ENCODE measurements around the gene HS3ST4. TPM values are rescaled to one million over a fixed set of nuclear protein-coding genes. Genes with fewer than 3 reads are reported as not detected.

The HS3ST4 gene
- total and polyA plus RNA-seq, 8 donors: 0.09 to 0.11 (median 0.11) TPM; not detected in 4

DNA sequence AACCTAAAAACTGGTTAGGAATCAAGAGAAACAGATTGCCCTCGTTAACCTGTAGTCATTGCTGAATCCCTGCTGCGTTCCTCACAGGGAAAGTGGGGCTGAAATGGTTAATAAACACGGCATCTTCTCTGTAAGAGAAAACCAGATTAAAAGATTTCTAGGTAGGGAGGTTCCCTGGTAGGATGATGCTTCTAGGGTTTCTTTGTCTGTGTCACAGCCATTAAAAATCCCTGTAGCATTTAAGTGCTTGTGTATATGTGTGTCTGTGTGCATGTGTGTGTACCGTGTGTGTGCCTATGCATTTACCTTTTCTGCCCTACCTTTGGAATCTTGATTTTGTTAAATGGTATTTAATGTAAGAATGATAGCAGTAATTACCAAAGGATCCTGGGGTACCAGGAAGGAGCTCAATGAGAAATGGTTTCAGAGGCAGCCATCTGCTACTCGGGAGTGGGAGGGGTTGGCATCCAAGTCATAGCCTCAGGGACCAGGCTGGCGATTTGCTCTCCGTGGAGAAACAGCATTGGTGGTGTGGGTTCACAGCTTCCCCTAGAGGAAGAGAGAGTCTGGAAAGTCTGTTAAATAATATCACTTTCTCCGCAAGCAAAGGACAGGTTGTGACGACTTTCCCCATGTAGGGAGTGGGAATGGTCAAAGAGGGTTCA is 177.1 kb downstream of the HS3ST4 start:
- Histone ChIP-seq H3K4me3 (no peak overlapping the region), H3K27me3 (no peaks in the 10 kb centered on the region), H3K27ac (no peak overlapping the region), H3K36me3 (no peaks in the 10 kb centered on the region), H3K4me1 (no peaks in the 10 kb centered on the region), H3K9me3 (no peaks in the 10 kb centered on the region)
- DNase-seq (no peak), ATAC-seq (no peak)
- intact Hi-C loops (cut with DNase I): no loop called here
- TF ChIP-seq CTCF (IDR thresholded peaks at IDR 0.05): no peak

DNA sequence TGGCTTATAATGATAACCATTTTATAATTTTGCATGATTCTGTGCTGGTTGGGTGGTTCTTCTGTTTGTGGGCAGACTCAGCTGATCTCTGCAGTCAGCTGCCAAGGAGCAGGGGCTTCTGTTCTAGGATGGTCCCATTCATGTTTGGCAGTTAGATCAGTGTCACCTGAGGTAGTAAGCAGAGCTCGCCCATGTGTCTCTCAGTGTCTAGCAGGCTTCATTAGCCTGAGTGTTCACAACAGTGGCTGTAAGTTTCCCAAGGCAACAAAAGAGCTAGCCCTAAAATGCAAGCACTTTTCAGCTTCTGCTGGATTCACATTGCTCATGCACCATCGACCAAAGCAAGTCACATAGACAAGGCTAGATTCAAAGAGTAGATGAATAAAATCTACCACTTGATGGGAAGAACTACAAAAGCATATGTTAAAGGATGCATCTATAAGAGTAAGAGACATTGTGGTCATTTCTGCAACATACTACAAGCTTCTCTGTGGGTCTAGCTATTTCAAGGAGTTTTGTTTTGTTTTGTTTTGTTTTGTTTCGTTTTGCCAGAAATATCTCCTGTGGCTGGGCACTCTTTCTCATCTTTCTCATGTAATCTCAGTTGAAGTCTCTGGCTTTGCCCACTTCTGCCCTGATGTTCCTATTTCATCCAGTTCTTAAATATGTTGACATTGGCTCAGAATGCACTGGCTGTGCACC is 180.8 kb downstream of the HS3ST4 start:
- H3K36me3 ChIP-seq: no peaks in the 10 kb centered on the region
- no peaks in the 10 kb centered on the region for H3K9me3 ChIP-seq

GRCh38 chr16:25874196-25874595 is 182.4 kb downstream of the HS3ST4 start:
- Histone ChIP-seq H3K27me3 (no peaks in the 10 kb centered on the region), H3K27ac (no peak overlapping the region), H3K4me3 (no peak overlapping the region), H3K9me3 (no peaks in the 10 kb centered on the region), H3K36me3 (no peaks in the 10 kb centered on the region), H3K4me1 (no peaks in the 10 kb centered on the region)
- ATAC-seq (no peak), DNase-seq (no peak)
- intact Hi-C loops (cut with DNase I): no loop called here
- no peak for TF ChIP-seq CTCF (IDR thresholded peaks at IDR 0.05)

More for the DNA sequence above, 180.8 kb downstream of the HS3ST4 start:
- ATAC-seq (no peak), DNase-seq (no peak)
- intact Hi-C loops (cut with DNase I): no loop called here
- H3K27ac ChIP-seq: no peak overlapping the region
- no peak for TF ChIP-seq CTCF (IDR thresholded peaks at IDR 0.05)
- H3K4me3 ChIP-seq: no peak overlapping the region
- H3K4me1 ChIP-seq: no peaks in the 10 kb centered on the region
- no peaks in the 10 kb centered on the region for H3K27me3 ChIP-seq

- no peak overlapping the region for H3K4me3 ChIP-seq
- DNase-seq: no peak
- H3K27ac ChIP-seq: no peak overlapping the region
- no peak for ATAC-seq
- H3K27me3 ChIP-seq: no peaks in the 10 kb centered on the region
- TF ChIP-seq CTCF (IDR thresholded peaks at IDR 0.05): no peak
- H3K4me1 ChIP-seq: no peaks in the 10 kb centered on the region
- H3K9me3 ChIP-seq: no peaks in the 10 kb centered on the region
- intact Hi-C loops (cut with DNase I): no loop called here
- H3K36me3 ChIP-seq: no peaks in the 10 kb centered on the region
Measured at GRCh38 chr16:25875956-25876598, 184.3 kb downstream of the HS3ST4 start.

DNA sequence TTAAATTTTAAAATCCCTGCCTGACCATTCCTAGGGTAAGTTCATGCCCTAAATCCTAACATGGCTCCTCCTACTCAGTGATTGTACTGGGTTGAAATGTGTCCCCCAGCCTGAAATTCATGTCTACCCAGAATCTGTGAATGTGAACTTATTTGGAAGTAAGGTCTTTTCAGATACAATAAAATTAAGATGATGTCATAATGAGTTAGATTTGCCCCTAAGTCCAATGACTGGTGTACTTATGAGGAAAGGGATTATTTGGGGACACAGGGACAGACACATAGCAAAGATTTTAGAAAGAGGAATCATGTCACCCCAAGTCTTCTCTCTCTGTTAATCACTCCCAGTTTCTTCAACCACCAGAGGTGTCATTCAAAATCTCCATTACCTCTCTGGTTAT is 185.3 kb downstream of the HS3ST4 start:
- no peaks in the 10 kb centered on the region for H3K4me1 ChIP-seq
- H3K27ac ChIP-seq: no peak overlapping the region
- intact Hi-C loops (cut with DNase I): no loop called here
- DNase-seq (no peak), ATAC-seq (no peak)
- no peak overlapping the region for H3K4me3 ChIP-seq
- H3K9me3 ChIP-seq: no peaks in the 10 kb centered on the region
- TF ChIP-seq CTCF (IDR thresholded peaks at IDR 0.05): no peak
- H3K36me3 ChIP-seq: no peaks in the 10 kb centered on the region
- H3K27me3 ChIP-seq: no peaks in the 10 kb centered on the region
